Upper lobe of left lung (tissue), 4 donors: ENCODE results near the gene IPO9.

Source experiments
- POLR2AphosphoS5 ChIP-seq, 2 donors: sonication (generic); formaldehyde crosslinking; IDR thresholded peaks; one replicate each; pipeline ENCODE4 v1.5.1; 2017; ENCODE audit warnings: antibody characterized with exemption in 2 of 2
- TF ChIP-seq, protein P1 (sequence below), 6 experiments: fragments of 450-650 bp in 4 of 6; fragments of 200-600 bp in 2 of 6; sonication (generic) in 2 of 6; IDR thresholded peaks; one replicate each; pipeline ENCODE4 v1.5.1; 2016 to 2019; ENCODE audit warnings: antibody characterized with exemption in 6 of 6

GRCh38 chr1:201870397-201870796 lies 41.4 kb downstream of the IPO9 start:
- TF ChIP-seq, protein P1, sequence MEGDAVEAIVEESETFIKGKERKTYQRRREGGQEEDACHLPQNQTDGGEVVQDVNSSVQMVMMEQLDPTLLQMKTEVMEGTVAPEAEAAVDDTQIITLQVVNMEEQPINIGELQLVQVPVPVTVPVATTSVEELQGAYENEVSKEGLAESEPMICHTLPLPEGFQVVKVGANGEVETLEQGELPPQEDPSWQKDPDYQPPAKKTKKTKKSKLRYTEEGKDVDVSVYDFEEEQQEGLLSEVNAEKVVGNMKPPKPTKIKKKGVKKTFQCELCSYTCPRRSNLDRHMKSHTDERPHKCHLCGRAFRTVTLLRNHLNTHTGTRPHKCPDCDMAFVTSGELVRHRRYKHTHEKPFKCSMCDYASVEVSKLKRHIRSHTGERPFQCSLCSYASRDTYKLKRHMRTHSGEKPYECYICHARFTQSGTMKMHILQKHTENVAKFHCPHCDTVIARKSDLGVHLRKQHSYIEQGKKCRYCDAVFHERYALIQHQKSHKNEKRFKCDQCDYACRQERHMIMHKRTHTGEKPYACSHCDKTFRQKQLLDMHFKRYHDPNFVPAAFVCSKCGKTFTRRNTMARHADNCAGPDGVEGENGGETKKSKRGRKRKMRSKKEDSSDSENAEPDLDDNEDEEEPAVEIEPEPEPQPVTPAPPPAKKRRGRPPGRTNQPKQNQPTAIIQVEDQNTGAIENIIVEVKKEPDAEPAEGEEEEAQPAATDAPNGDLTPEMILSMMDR (IDR thresholded peaks at IDR 0.05), result no peak
- no peak for TF ChIP-seq POLR2AphosphoS5 (IDR thresholded peaks at IDR 0.05)
